Measurements from ENCODE around the gene GP5. TPM values are rescaled to one million over a fixed set of nuclear protein-coding genes. Genes with fewer than 3 reads are reported as not detected.

Gene GP5
- total RNA-seq, 1 donor from 2014 or later: not detected

- TF ChIP-seq CTCF (IDR thresholded peaks at IDR 0.05): no peak
- Mint-ChIP-seq H3K36me3 (ENCODE audit: unreplicated experiment) (no peaks in the 10 kb centered on the region), H3K27me3 (ENCODE audit: unreplicated experiment) (peaks cover 39% of the 10 kb centered on the region), H3K9me3 (ENCODE audit: unreplicated experiment) (no peaks in the 10 kb centered on the region), H3K4me1 (ENCODE audit: unreplicated experiment) (no peaks in the 10 kb centered on the region), H3K4me3 (ENCODE audit: unreplicated experiment) (no peak overlapping the region), H3K27ac (ENCODE audit: unreplicated experiment) (no peak overlapping the region)
- no peak for DNase-seq (ENCODE audit: extremely low spot score, unreplicated experiment)
Observed at GRCh38 chr3:194354315-194354714, 44.8 kb downstream of the GP5 start.

- Mint-ChIP-seq H3K4me3 (ENCODE audit: unreplicated experiment) (no peak overlapping the region), H3K27me3 (ENCODE audit: unreplicated experiment) (peaks cover 31% of the 10 kb centered on the region), H3K4me1 (ENCODE audit: unreplicated experiment) (no peaks in the 10 kb centered on the region), H3K9me3 (ENCODE audit: unreplicated experiment) (no peaks in the 10 kb centered on the region), H3K36me3 (ENCODE audit: unreplicated experiment) (no peaks in the 10 kb centered on the region), H3K27ac (ENCODE audit: unreplicated experiment) (no peak overlapping the region)
- no peak for DNase-seq (ENCODE audit: extremely low spot score, unreplicated experiment)
- no peak for TF ChIP-seq CTCF (IDR thresholded peaks at IDR 0.05)
Observed at GRCh38 chr3:194352667-194353246, 46.3 kb downstream of the GP5 start.

GRCh38 chr3:194351952-194352536 is 47.0 kb downstream of the GP5 start:
- no peaks in the 10 kb centered on the region for H3K36me3 Mint-ChIP-seq (ENCODE audit: unreplicated experiment)
- H3K4me3 Mint-ChIP-seq (ENCODE audit: unreplicated experiment): no peak overlapping the region
- no peaks in the 10 kb centered on the region for H3K9me3 Mint-ChIP-seq (ENCODE audit: unreplicated experiment)
- H3K27me3 Mint-ChIP-seq (ENCODE audit: unreplicated experiment): peaks cover 26% of the 10 kb centered on the region
- no peak overlapping the region for H3K27ac Mint-ChIP-seq (ENCODE audit: unreplicated experiment)
- no peaks in the 10 kb centered on the region for H3K4me1 Mint-ChIP-seq (ENCODE audit: unreplicated experiment)
- TF ChIP-seq CTCF (IDR thresholded peaks at IDR 0.05): no peak
- DNase-seq (ENCODE audit: extremely low spot score, unreplicated experiment): no peak

GRCh38 chr3:194351080-194351672 is 47.9 kb downstream of the GP5 start, which contains the start of gene CPN2:
CPN2 (minus strand) TSS chr3:194351328; CDS start chr3:194342702, 8,626 bp downstream.
- no peaks in the 10 kb centered on the region for H3K4me1 Mint-ChIP-seq (ENCODE audit: unreplicated experiment)
- no peaks in the 10 kb centered on the region for H3K36me3 Mint-ChIP-seq (ENCODE audit: unreplicated experiment)
- no peak for DNase-seq (ENCODE audit: extremely low spot score, unreplicated experiment)
- no peak for TF ChIP-seq CTCF (IDR thresholded peaks at IDR 0.05)
- no peaks in the 10 kb centered on the region for H3K9me3 Mint-ChIP-seq (ENCODE audit: unreplicated experiment)
- peaks cover 24% of the 10 kb centered on the region for H3K27me3 Mint-ChIP-seq (ENCODE audit: unreplicated experiment)
- H3K4me3 Mint-ChIP-seq (ENCODE audit: unreplicated experiment): no peak within 1 kb of the TSS
- no peak within 1 kb of the TSS for H3K27ac Mint-ChIP-seq (ENCODE audit: unreplicated experiment)

- no peaks in the 10 kb centered on the region for H3K9me3 Mint-ChIP-seq (ENCODE audit: unreplicated experiment)
- DNase-seq (ENCODE audit: extremely low spot score, unreplicated experiment): no peak
- H3K36me3 Mint-ChIP-seq (ENCODE audit: unreplicated experiment): no peaks in the 10 kb centered on the region
- no peak overlapping the region for H3K27ac Mint-ChIP-seq (ENCODE audit: unreplicated experiment)
- no peaks in the 10 kb centered on the region for H3K4me1 Mint-ChIP-seq (ENCODE audit: unreplicated experiment)
- H3K27me3 Mint-ChIP-seq (ENCODE audit: unreplicated experiment): peaks cover 23% of the 10 kb centered on the region
- TF ChIP-seq CTCF (IDR thresholded peaks at IDR 0.05): no peak
- H3K4me3 Mint-ChIP-seq (ENCODE audit: unreplicated experiment): no peak overlapping the region
Observed at GRCh38 chr3:194350726-194351071, 48.4 kb downstream of the GP5 start.
